PC-3 (cell line): ENCODE measurements around the gene C3.

Experiments used
- EZH2 ChIP-seq: fragments of 300-600 bp; sonication (generic); IDR thresholded peaks from one replicate; pipeline ENCODE4 v1.6.1; 2017; ENCODE audit warnings: antibody characterized with exemption, mild to moderate bottlenecking, low read length; ENCODE audit not compliant: unreplicated experiment
- EZH2phosphoT487 ChIP-seq: fragments of 300-600 bp; sonication (generic); IDR thresholded peaks from 2 replicates; pipeline ENCODE4 v1.6.1; 2018; ENCODE audit warnings: mild to moderate bottlenecking, antibody characterized with exemption, low read length, borderline replicate concordance
- TF ChIP-seq, protein P1 (sequence below): fragments of 300-600 bp; sonication (generic); conservative IDR thresholded peaks from 2 replicates; pipeline ENCODE4 v1.5.1; 2017; ENCODE audit warnings: antibody characterized with exemption, low read depth, mild to moderate bottlenecking, low read length

DNA sequence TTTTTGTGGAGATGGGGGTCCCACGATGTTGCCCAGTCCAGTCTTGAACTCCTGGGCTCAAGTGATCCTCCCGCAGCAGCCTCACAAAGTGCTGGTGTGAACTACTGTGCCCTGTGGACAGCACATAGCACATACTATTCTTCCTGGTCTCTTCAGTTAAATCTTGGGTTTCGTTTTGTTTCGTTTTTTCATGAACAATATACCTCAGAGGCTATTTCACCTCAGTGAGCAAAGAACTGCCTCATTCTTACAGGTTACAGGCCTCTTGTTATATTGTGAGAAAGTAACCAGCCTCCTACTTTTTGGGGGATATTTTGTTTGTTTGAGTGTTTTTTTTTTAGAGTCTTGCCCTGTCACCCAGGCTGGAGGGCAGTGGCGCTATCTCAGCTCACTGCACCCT, 1.3 kb upstream of the C3 start:
- TF ChIP-seq, protein P1, sequence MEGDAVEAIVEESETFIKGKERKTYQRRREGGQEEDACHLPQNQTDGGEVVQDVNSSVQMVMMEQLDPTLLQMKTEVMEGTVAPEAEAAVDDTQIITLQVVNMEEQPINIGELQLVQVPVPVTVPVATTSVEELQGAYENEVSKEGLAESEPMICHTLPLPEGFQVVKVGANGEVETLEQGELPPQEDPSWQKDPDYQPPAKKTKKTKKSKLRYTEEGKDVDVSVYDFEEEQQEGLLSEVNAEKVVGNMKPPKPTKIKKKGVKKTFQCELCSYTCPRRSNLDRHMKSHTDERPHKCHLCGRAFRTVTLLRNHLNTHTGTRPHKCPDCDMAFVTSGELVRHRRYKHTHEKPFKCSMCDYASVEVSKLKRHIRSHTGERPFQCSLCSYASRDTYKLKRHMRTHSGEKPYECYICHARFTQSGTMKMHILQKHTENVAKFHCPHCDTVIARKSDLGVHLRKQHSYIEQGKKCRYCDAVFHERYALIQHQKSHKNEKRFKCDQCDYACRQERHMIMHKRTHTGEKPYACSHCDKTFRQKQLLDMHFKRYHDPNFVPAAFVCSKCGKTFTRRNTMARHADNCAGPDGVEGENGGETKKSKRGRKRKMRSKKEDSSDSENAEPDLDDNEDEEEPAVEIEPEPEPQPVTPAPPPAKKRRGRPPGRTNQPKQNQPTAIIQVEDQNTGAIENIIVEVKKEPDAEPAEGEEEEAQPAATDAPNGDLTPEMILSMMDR, result no peak
- TF ChIP-seq EZH2phosphoT487 (no peak), EZH2 (no peak)
